WTC11 (cell line): ENCODE data around the gene FAH.

Experiments used
- ARID4B ChIP-seq: sonication (generic); formaldehyde crosslinking; IDR thresholded peaks from 2 replicates; pipeline ENCODE4 v1.8.0; 2023; ENCODE audit warnings: missing genetic modification reagents, mild to moderate bottlenecking, borderline replicate concordance
- ATF2 ChIP-seq: sonication (generic); formaldehyde crosslinking; IDR thresholded peaks from 2 replicates; pipeline ENCODE4 v1.8.1; 2022; ENCODE audit warnings: low read depth, missing genetic modification reagents, borderline replicate concordance
- CREB1 ChIP-seq: sonication (generic); formaldehyde crosslinking; IDR thresholded peaks from 2 replicates; pipeline ENCODE4 v1.8.0; 2023; ENCODE audit warnings: mild to moderate bottlenecking, missing genetic modification reagents
- CTCF ChIP-seq: fragments of 200-600 bp; IDR thresholded peaks from 2 replicates; pipeline ENCODE4 v1.8.0; 2022; ENCODE audit warnings: antibody characterized with exemption
- ESRRA ChIP-seq: sonication (generic); formaldehyde crosslinking; IDR thresholded peaks from 2 replicates; pipeline ENCODE4 v1.8.1; 2022; ENCODE audit warnings: mild to moderate bottlenecking, missing genetic modification reagents, borderline replicate concordance
- FOXJ3 ChIP-seq: sonication (generic); formaldehyde crosslinking; IDR thresholded peaks from 2 replicates; pipeline ENCODE4 v1.9.0; 2021; ENCODE audit warnings: missing genetic modification reagents, mild to moderate bottlenecking, borderline replicate concordance
- GABPB1 ChIP-seq: sonication (generic); formaldehyde crosslinking; IDR thresholded peaks from 2 replicates; pipeline ENCODE4 v1.8.1; 2023; ENCODE audit warnings: mild to moderate bottlenecking, missing genetic modification reagents
- KAT7 ChIP-seq: sonication (generic); formaldehyde crosslinking; IDR thresholded peaks from 2 replicates; pipeline ENCODE4 v1.8.1; 2023; ENCODE audit warnings: missing genetic modification reagents, mild to moderate bottlenecking, borderline replicate concordance
- NR3C1 ChIP-seq: sonication (generic); formaldehyde crosslinking; conservative IDR thresholded peaks from 2 replicates; pipeline ENCODE4 v1.8.1; 2023; ENCODE audit warnings: low read depth, mild to moderate bottlenecking, missing genetic modification reagents
- TCF7 ChIP-seq: sonication (generic); formaldehyde crosslinking; IDR thresholded peaks from 2 replicates; pipeline ENCODE4 v1.8.0; 2022; ENCODE audit warnings: mild to moderate bottlenecking, low read depth, missing genetic modification reagents, moderate library complexity
- TEAD4 ChIP-seq: sonication (generic); formaldehyde crosslinking; IDR thresholded peaks from 2 replicates; pipeline ENCODE4 v1.8.0; 2022; ENCODE audit warnings: mild to moderate bottlenecking, missing genetic modification reagents
- TP53 ChIP-seq: sonication (generic); formaldehyde crosslinking; IDR thresholded peaks from 2 replicates; pipeline ENCODE4 v1.8.1; 2023; ENCODE audit warnings: mild to moderate bottlenecking, missing genetic modification reagents
- ZBTB21 ChIP-seq: sonication (generic); formaldehyde crosslinking; IDR thresholded peaks from 2 replicates; pipeline ENCODE4 v1.8.1; 2023; ENCODE audit warnings: mild to moderate bottlenecking, missing genetic modification reagents, borderline replicate concordance
- ZNF263 ChIP-seq: sonication (generic); formaldehyde crosslinking; IDR thresholded peaks from 2 replicates; pipeline ENCODE4 v1.8.1; 2022; ENCODE audit warnings: low read depth, mild to moderate bottlenecking, moderate library complexity, missing genetic modification reagents

- no peak for TF ChIP-seq CTCF
- no peak for TF ChIP-seq ESRRA (CRISPR knock-in tag)
- TF ChIP-seq ZBTB21 (CRISPR knock-in tag) = no peak
- TF ChIP-seq CREB1 = no peak
- TF ChIP-seq GABPB1 (CRISPR knock-in tag) = no peak
- no peak for TF ChIP-seq ARID4B (CRISPR knock-in tag)
- no peak for TF ChIP-seq FOXJ3 (CRISPR knock-in tag)
- TF ChIP-seq KAT7 (CRISPR knock-in tag) = no peak
- TF ChIP-seq ZNF263 (CRISPR knock-in tag) = no peak
- TF ChIP-seq NR3C1 (CRISPR knock-in tag) = no peak
- TF ChIP-seq TEAD4 = no peak
- no peak for TF ChIP-seq TCF7 (CRISPR knock-in tag)
- TF ChIP-seq ATF2 (CRISPR knock-in tag) = no peak
- no peak for TF ChIP-seq TP53
Measured at GRCh38 chr15:80177156-80177555, 24.4 kb downstream of the FAH start.
